Hepatocyte (in vitro differentiated cells): ENCODE measurements around the gene RAP1A. TPM values are rescaled to one million over a fixed set of nuclear protein-coding genes. Genes with fewer than 3 reads are reported as not detected.

Experiments
- DNase-seq: peaks from one replicate; pipeline ENCODE4 v3.0.0-alpha.2; 2016; ENCODE audit warnings: low spot score
- H2AFZ ChIP-seq: fragments of 200-600 bp; sonication (generic); 2 replicates; pipeline ENCODE4 v1.6.0; 2016; ENCODE audit warnings: antibody characterized with exemption, mild to moderate bottlenecking
- H3K27ac ChIP-seq: fragments of 200-600 bp; sonication (generic); 2 replicates; pipeline ENCODE4 v1.5.1; 2016; ENCODE audit warnings: mild to moderate bottlenecking
- H3K27me3 ChIP-seq: fragments of 200-600 bp; sonication (generic); 2 replicates; pipeline ENCODE4 v1.6.1; 2016
- H3K36me3 ChIP-seq: fragments of 200-600 bp; sonication (generic); replicated peaks from 2 replicates; pipeline ENCODE4 v1.5.1; 2016; ENCODE audit warnings: low read depth; ENCODE audit not compliant: insufficient read depth
- H3K4me1 ChIP-seq: fragments of 200-600 bp; sonication (generic); 2 replicates; pipeline ENCODE4 v1.5.1; 2016; ENCODE audit warnings: mild to moderate bottlenecking, moderate library complexity; ENCODE audit not compliant: insufficient read depth
- H3K4me2 ChIP-seq: fragments of 200-600 bp; sonication (generic); 2 replicates; pipeline ENCODE4 v1.6.0; 2016
- H3K4me3 ChIP-seq: fragments of 200-600 bp; sonication (generic); 2 replicates; pipeline ENCODE4 v1.5.1; 2016; ENCODE audit warnings: mild to moderate bottlenecking
- H3K79me2 ChIP-seq: fragments of 200-600 bp; sonication (generic); 2 replicates; pipeline ENCODE4 v1.6.0; 2017; ENCODE audit warnings: mild to moderate bottlenecking
- H3K9me2 ChIP-seq: fragments of 200-600 bp; sonication (generic); replicated peaks from 2 replicates; pipeline ENCODE4 v1.6.0; 2017; ENCODE audit warnings: mild to moderate bottlenecking; ENCODE audit not compliant: insufficient read depth
- H3K9me3 ChIP-seq: fragments of 200-600 bp; sonication (generic); 2 replicates; pipeline ENCODE4 v1.5.1; 2016; ENCODE audit warnings: low read depth, mild to moderate bottlenecking
- H4K20me1 ChIP-seq: fragments of 200-600 bp; sonication (generic); 2 replicates; pipeline ENCODE4 v1.6.0; 2016; ENCODE audit warnings: mild to moderate bottlenecking; ENCODE audit not compliant: insufficient read depth, poor library complexity, severe bottlenecking
- EZH2 ChIP-seq: fragments of 200-600 bp; sonication (generic); IDR thresholded peaks from 2 replicates; pipeline ENCODE4 v1.6.1; 2016; ENCODE audit warnings: antibody characterized with exemption, mild to moderate bottlenecking, borderline replicate concordance
- EZH2phosphoT487 ChIP-seq: fragments of 200-600 bp; sonication (generic); IDR thresholded peaks from one replicate; pipeline ENCODE4 v1.6.1; 2018; ENCODE audit warnings: antibody characterized with exemption, mild to moderate bottlenecking, low read depth, moderate library complexity; ENCODE audit not compliant: unreplicated experiment, severe bottlenecking
- WGBS: methylation state at CpG from one replicate; pipeline ENCODE4 v1.1.6; 2016; ENCODE audit warnings: low lambda C conversion rate; ENCODE audit errors: missing lambda C conversion rate; 5-methylcytosine and 5-hydroxymethylcytosine counted together
- polyA plus RNA-seq: library from polyadenylated mRNA; unstranded; fragments of >200 nt; fragmentation: Nextera tagmentation; extraction: Ambion mirVana; gene quantifications from 2 replicates; pipeline ENCODE4 v1.2.1, GENCODE V29; 2016
- total RNA-seq: library from RNA; depleted of rRNA; stranded (reverse); fragments of >200 nt; gene quantifications from 2 replicates; pipeline ENCODE4 v1.2.3, GENCODE V29; 2014
- TF ChIP-seq, protein P1 (sequence below): fragments of 200-600 bp; sonication (generic); IDR thresholded peaks from 2 replicates; pipeline ENCODE4 v1.5.1; 2016; ENCODE audit warnings: antibody characterized with exemption, mild to moderate bottlenecking; ENCODE audit not compliant: poor library complexity

The RAP1A gene
- total and polyA plus RNA-seq, 2 experiments from 2014 or later: 48.8 to 49.6 TPM

DNA sequence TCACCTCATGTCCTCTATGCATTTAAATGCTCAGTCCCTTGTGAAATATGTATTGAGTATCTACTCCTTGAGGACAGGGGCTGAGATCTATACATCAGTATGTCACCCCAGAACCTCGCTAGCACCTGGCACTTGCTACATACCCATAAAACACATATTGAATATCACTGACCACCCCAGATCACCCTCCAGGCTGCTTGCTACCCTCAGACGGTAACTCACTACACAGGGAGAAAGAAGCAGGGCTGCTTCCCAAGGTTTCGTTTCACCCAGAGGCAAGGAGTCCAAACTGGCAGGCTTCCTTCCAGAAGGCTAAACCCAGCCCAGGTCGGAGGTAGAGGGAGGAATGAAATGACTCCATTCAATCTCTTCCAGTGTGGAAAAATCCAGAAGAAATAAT lies 111.1 kb downstream of the RAP1A start:
- Histone ChIP-seq H3K4me1 (peaks cover 8% of the 10 kb centered on the region), H3K27me3 (no peaks in the 10 kb centered on the region), H3K4me3 (no peak overlapping the region), H3K36me3 (no peaks in the 10 kb centered on the region), H3K4me2 (no peak overlapping the region), H3K9me2 (no peaks in the 10 kb centered on the region), H2AFZ (no peak overlapping the region), H3K79me2 (no peaks in the 10 kb centered on the region), H3K27ac (no peak overlapping the region), H3K9me3 (no peaks in the 10 kb centered on the region), H4K20me1 (no peaks in the 10 kb centered on the region)
- TF ChIP-seq, protein P1, sequence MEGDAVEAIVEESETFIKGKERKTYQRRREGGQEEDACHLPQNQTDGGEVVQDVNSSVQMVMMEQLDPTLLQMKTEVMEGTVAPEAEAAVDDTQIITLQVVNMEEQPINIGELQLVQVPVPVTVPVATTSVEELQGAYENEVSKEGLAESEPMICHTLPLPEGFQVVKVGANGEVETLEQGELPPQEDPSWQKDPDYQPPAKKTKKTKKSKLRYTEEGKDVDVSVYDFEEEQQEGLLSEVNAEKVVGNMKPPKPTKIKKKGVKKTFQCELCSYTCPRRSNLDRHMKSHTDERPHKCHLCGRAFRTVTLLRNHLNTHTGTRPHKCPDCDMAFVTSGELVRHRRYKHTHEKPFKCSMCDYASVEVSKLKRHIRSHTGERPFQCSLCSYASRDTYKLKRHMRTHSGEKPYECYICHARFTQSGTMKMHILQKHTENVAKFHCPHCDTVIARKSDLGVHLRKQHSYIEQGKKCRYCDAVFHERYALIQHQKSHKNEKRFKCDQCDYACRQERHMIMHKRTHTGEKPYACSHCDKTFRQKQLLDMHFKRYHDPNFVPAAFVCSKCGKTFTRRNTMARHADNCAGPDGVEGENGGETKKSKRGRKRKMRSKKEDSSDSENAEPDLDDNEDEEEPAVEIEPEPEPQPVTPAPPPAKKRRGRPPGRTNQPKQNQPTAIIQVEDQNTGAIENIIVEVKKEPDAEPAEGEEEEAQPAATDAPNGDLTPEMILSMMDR: no peak
- TF ChIP-seq EZH2 (no peak), EZH2phosphoT487 (no peak)
- no peak for DNase-seq
- WGBS: 94% methylated on average over 4 of the region's 4 CpGs

DNA sequence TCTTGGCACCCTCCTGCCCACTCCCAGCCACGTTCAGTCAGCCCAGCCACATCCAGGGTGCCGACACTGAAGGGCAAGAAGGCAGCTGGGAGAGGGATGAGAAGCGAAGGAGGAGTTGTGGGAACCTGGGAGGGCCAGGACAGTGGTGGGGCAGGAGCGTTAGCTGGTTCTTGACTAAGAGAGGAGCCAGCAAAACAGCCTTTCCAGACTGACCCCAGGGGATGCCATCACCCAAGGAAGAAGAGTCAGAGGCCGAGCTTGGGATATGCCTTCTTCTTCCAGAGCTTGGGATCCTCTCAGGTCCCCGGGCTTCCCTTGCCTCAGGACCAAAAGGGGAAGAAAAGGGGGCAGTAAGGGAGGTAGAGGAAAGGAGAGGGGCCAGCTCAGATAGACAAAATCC lies 112.4 kb downstream of the RAP1A start:
- Histone ChIP-seq H4K20me1 (no peaks in the 10 kb centered on the region), H3K79me2 (no peaks in the 10 kb centered on the region), H3K9me3 (no peaks in the 10 kb centered on the region), H3K27ac (no peak overlapping the region), H2AFZ (no peak overlapping the region), H3K4me1 (peaks cover 8% of the 10 kb centered on the region), H3K4me2 (no peak overlapping the region), H3K36me3 (no peaks in the 10 kb centered on the region), H3K4me3 (no peak overlapping the region), H3K27me3 (peaks cover 4% of the 10 kb centered on the region), H3K9me2 (no peaks in the 10 kb centered on the region)
- 75% methylated on average over 6 of the region's 6 CpGs for WGBS
- TF ChIP-seq EZH2 (no peak), EZH2phosphoT487 (no peak)
- TF ChIP-seq, protein P1: no peak
- DNase-seq: no peak

DNA sequence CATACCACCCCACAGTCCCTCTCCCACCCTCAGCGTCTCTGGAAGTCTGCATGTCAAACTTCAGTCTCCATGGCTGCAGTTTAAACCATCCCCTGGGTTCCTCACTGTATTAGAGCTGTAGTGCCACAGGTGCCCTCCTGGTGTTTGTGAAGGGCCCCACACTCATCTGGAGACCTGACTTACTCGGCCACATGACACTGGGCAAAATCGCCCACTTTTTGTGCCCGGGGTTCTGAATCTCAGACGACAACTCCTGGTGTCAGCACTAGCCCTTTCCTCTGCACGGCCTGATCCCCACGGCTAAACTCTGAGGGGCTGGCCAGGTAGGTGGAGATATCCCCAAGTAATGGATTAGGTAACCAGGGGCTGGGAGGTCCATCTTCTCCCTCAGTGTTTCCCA lies 113.1 kb downstream of the RAP1A start:
- H3K27ac ChIP-seq: peak overlapping the region; percentile 60
- WGBS: 96% methylated on average over 7 of the region's 7 CpGs
- H4K20me1 ChIP-seq: peaks cover under 1% of the 10 kb centered on the region
- H3K36me3 ChIP-seq: no peaks in the 10 kb centered on the region
- TF ChIP-seq EZH2phosphoT487 (no peak), EZH2 (no peak)
- TF ChIP-seq, protein P1: no peak
- peaks cover 5% of the 10 kb centered on the region for H3K27me3 ChIP-seq
- peaks cover 16% of the 10 kb centered on the region for H3K4me1 ChIP-seq
- no peak for DNase-seq
- H3K79me2 ChIP-seq: peaks cover 2% of the 10 kb centered on the region
- no peak overlapping the region for H3K4me3 ChIP-seq
- H2AFZ ChIP-seq: no peak overlapping the region
- no peak overlapping the region for H3K4me2 ChIP-seq
- H3K9me3 ChIP-seq: no peaks in the 10 kb centered on the region
- H3K9me2 ChIP-seq: no peaks in the 10 kb centered on the region
